Epithelial cell of umbilical artery (primary cell): ENCODE measurements around the gene SST. TPM values are rescaled to one million over a fixed set of nuclear protein-coding genes. Genes with fewer than 3 reads are reported as not detected.

Experiments
- total RNA-seq: library from RNA; depleted of rRNA; stranded (reverse); fragments of >200 nt; gene quantifications from 2 replicates; pipeline ENCODE4 v1.2.3, GENCODE V29; 2014

Gene SST
- total RNA-seq = not detected in 2 replicates

GRCh38 chr3:187669675-187670504 lies at the start of gene SST:
SST (minus strand) TSS chr3:187670394; CDS start chr3:187670291, 103 bp downstream.

GRCh38 chr3:187702507-187703033 lies 32.4 kb upstream of the SST start, which contains the start of gene RTP2:
RTP2 (minus strand) TSS chr3:187702557; CDS start chr3:187702128, 429 bp downstream.

Other genes with a start within 250 kb of the SST start
- gene RTP2, start 32.2 kb upstream of the SST start, total RNA-seq = not detected in 2 replicates
- 4.5 and 5.9 TPM in 2 replicates for gene BCL6, start 75.1 kb upstream of the SST start, total RNA-seq